ENCODE measurements around the gene CHST11.

CHST11 gene

GRCh38 chr12:104583301-104583700, 126.6 kb downstream of the CHST11 start:
- TF ChIP-seq CTCF (IDR thresholded peaks at IDR 0.05; ENCODE audit: control insufficient read depth, insufficient read depth, low read depth, low read length, missing control alignments), result no peak

GRCh38 chr12:104585448-104586055, 128.8 kb downstream of the CHST11 start:
- no peak for DNase-seq (ENCODE audit: low read depth)
- no peak for TF ChIP-seq CTCF (IDR thresholded peaks at IDR 0.05; ENCODE audit: control insufficient read depth, insufficient read depth, low read depth, low read length, missing control alignments)
- no peak overlapping the region for H3K4me3 ChIP-seq (ENCODE audit: control insufficient read depth, low read depth, low read length)

More at GRCh38 chr12:104583301-104583700, 126.6 kb downstream of the CHST11 start:
- no peak for DNase-seq (ENCODE audit: low read depth)
- no peak overlapping the region for H3K4me3 ChIP-seq (ENCODE audit: control insufficient read depth, low read depth, low read length)

GRCh38 chr12:104586351-104586919, 129.7 kb downstream of the CHST11 start:
- no peak for TF ChIP-seq CTCF (IDR thresholded peaks at IDR 0.05; ENCODE audit: control insufficient read depth, insufficient read depth, low read depth, low read length, missing control alignments)
- no peak overlapping the region for H3K4me3 ChIP-seq (ENCODE audit: control insufficient read depth, low read depth, low read length)
- no peak for DNase-seq (ENCODE audit: low read depth)

- H3K4me3 ChIP-seq (ENCODE audit: control insufficient read depth, low read depth, low read length), result no peak overlapping the region
- DNase-seq (ENCODE audit: low read depth), result no peak
- TF ChIP-seq CTCF (IDR thresholded peaks at IDR 0.05; ENCODE audit: control insufficient read depth, insufficient read depth, low read depth, low read length, missing control alignments), result no peak
These were observed 131.5 kb downstream of the CHST11 start for GRCh38 chr12:104588047-104588920.

- TF ChIP-seq CTCF (IDR thresholded peaks at IDR 0.05; ENCODE audit: control insufficient read depth, insufficient read depth, low read depth, low read length, missing control alignments), result no peak
- DNase-seq (ENCODE audit: low read depth), result no peak
- no peak overlapping the region for H3K4me3 ChIP-seq (ENCODE audit: control insufficient read depth, low read depth, low read length)
These were observed 132.3 kb downstream of the CHST11 start for GRCh38 chr12:104588921-104589590.

- no peak for DNase-seq (ENCODE audit: low read depth)
- TF ChIP-seq CTCF (IDR thresholded peaks at IDR 0.05; ENCODE audit: control insufficient read depth, insufficient read depth, low read depth, low read length, missing control alignments), result no peak
- no peak overlapping the region for H3K4me3 ChIP-seq (ENCODE audit: control insufficient read depth, low read depth, low read length)
These were observed 133.3 kb downstream of the CHST11 start for GRCh38 chr12:104590022-104590421.
